Neural progenitor cell (in vitro differentiated cells): ENCODE data around the gene PLEKHH2. TPM values are rescaled to one million over a fixed set of nuclear protein-coding genes. Genes with fewer than 3 reads are reported as not detected.

Experiments
- DNase-seq: peaks from one replicate; pipeline ENCODE4 v3.0.0-alpha.2; 2016; ENCODE audit warnings: low spot score
- H2AFZ ChIP-seq: fragments of 200-600 bp; sonication (generic); replicated peaks from 2 replicates; pipeline ENCODE4 v1.6.1; 2016; ENCODE audit warnings: antibody characterized with exemption
- H3F3A ChIP-seq: fragments of 200-600 bp; sonication (generic); 2 replicates; pipeline ENCODE4 v1.6.1; 2016; ENCODE audit warnings: antibody characterized with exemption, low read depth
- H3K27ac ChIP-seq: fragments of 200-600 bp; sonication (generic); 2 replicates; pipeline ENCODE4 v1.5.1; 2016; ENCODE audit warnings: mild to moderate bottlenecking
- H3K27me3 ChIP-seq: fragments of 200-600 bp; sonication (generic); 2 replicates; pipeline ENCODE4 v1.6.1; 2016; ENCODE audit warnings: mild to moderate bottlenecking, moderate library complexity
- H3K36me3 ChIP-seq: fragments of 200-600 bp; sonication (generic); 2 replicates; pipeline ENCODE4 v1.5.1; 2016
- H3K4me1 ChIP-seq: fragments of 200-600 bp; sonication (generic); 2 replicates; pipeline ENCODE4 v1.6.1; 2016; ENCODE audit warnings: mixed run types
- H3K4me2 ChIP-seq: fragments of 200-600 bp; sonication (generic); 2 replicates; pipeline ENCODE4 v1.6.1; 2016
- H3K4me3 ChIP-seq: fragments of 200-600 bp; sonication (generic); 2 replicates; pipeline ENCODE4 v1.5.1; 2016
- H3K79me2 ChIP-seq: fragments of 200-600 bp; sonication (generic); 2 replicates; pipeline ENCODE4 v1.6.1; 2016; ENCODE audit warnings: low read depth
- H3K9ac ChIP-seq: fragments of 200-600 bp; sonication (generic); 2 replicates; pipeline ENCODE4 v1.6.1; 2016
- H3K9me3 ChIP-seq: fragments of 200-600 bp; sonication (generic); 2 replicates; pipeline ENCODE4 v1.5.1; 2016; ENCODE audit warnings: low read depth
- H4K20me1 ChIP-seq: fragments of 200-600 bp; sonication (generic); 2 replicates; pipeline ENCODE4 v1.6.1; 2016; ENCODE audit warnings: low read depth
- H3K27ac Mint-ChIP-seq: 3 replicates; pipeline ENCODE4 v1.8.0; 2021; ENCODE audit warnings: mixed read lengths
- H3K27me3 Mint-ChIP-seq: 2 replicates; pipeline ENCODE4 v1.8.0; 2022; ENCODE audit warnings: low read depth, mild to moderate bottlenecking, inconsistent platforms, moderate library complexity, mixed read lengths; ENCODE audit not compliant: insufficient read depth
- H3K36me3 Mint-ChIP-seq: 3 replicates; pipeline ENCODE4 v1.8.0; 2021; ENCODE audit warnings: mixed read lengths
- H3K4me1 Mint-ChIP-seq: 3 replicates; pipeline ENCODE4 v1.8.0; 2021; ENCODE audit warnings: mixed read lengths
- H3K4me3 Mint-ChIP-seq: 3 replicates; pipeline ENCODE4 v1.8.0; 2021; ENCODE audit warnings: mild to moderate bottlenecking, moderate library complexity, mixed read lengths
- H3K9me3 Mint-ChIP-seq: 3 replicates; pipeline ENCODE4 v1.8.0; 2020; ENCODE audit warnings: mixed read lengths
- CTCF ChIP-seq: fragments of 200-600 bp; sonication (generic); IDR thresholded peaks from 2 replicates; pipeline ENCODE4 v1.5.1; 2017; ENCODE audit warnings: antibody characterized with exemption, mild to moderate bottlenecking
- EZH2 ChIP-seq: fragments of 200-600 bp; sonication (generic); IDR thresholded peaks from 2 replicates; pipeline ENCODE4 v1.6.1; 2017; ENCODE audit warnings: antibody characterized with exemption, mild to moderate bottlenecking, moderate library complexity
- EZH2phosphoT487 ChIP-seq: fragments of 200-600 bp; sonication (generic); IDR thresholded peaks from 2 replicates; pipeline ENCODE4 v1.6.1; 2017; ENCODE audit warnings: antibody characterized with exemption
- total RNA-seq: library from RNA; depleted of rRNA; stranded (reverse); fragments of >200 nt; gene quantifications from 2 replicates; pipeline ENCODE4 v1.2.3, GENCODE V29; 2015; ENCODE audit warnings: low replicate concordance

PLEKHH2 gene
- total RNA-seq, 1 donor from 2014 or later: 11.2 TPM

- H3K36me3 ChIP-seq: no peaks in the 10 kb centered on the region
- no peaks in the 10 kb centered on the region for H3K4me1 Mint-ChIP-seq
- no peaks in the 10 kb centered on the region for H3F3A ChIP-seq
- DNase-seq: no peak
- H3K9me3 ChIP-seq: no peaks in the 10 kb centered on the region
- no peaks in the 10 kb centered on the region for H3K27me3 Mint-ChIP-seq
- H3K27ac ChIP-seq: no peak overlapping the region
- no peak overlapping the region for H3K9ac ChIP-seq
- H3K27me3 ChIP-seq: no peaks in the 10 kb centered on the region
- no peak overlapping the region for H3K4me3 Mint-ChIP-seq
- H4K20me1 ChIP-seq: no peaks in the 10 kb centered on the region
- H3K79me2 ChIP-seq: no peaks in the 10 kb centered on the region
- H3K4me3 ChIP-seq: no peak overlapping the region
- no peak overlapping the region for H3K4me2 ChIP-seq
- H3K4me1 ChIP-seq: no peaks in the 10 kb centered on the region
- H3K9me3 Mint-ChIP-seq: peaks cover 2% of the 10 kb centered on the region
- TF ChIP-seq EZH2phosphoT487 (no peak), CTCF (no peak), EZH2 (no peak)
- no peak overlapping the region for H3K27ac Mint-ChIP-seq
- H2AFZ ChIP-seq: no peak overlapping the region
- no peaks in the 10 kb centered on the region for H3K36me3 Mint-ChIP-seq
Observed at GRCh38 chr2:43731211-43731610, 94.2 kb downstream of the PLEKHH2 start.

- H3K27ac ChIP-seq: no peak overlapping the region
- Mint-ChIP-seq H3K4me3 (no peak overlapping the region), H3K4me1 (no peaks in the 10 kb centered on the region), H3K9me3 (no peaks in the 10 kb centered on the region), H3K27ac (no peak overlapping the region), H3K27me3 (no peaks in the 10 kb centered on the region), H3K36me3 (no peaks in the 10 kb centered on the region)
- TF ChIP-seq EZH2: no peak
- no peak for TF ChIP-seq EZH2phosphoT487
- no peak for TF ChIP-seq CTCF
- no peak overlapping the region for H3K9ac ChIP-seq
- no peaks in the 10 kb centered on the region for H3K27me3 ChIP-seq
- no peaks in the 10 kb centered on the region for H3K9me3 ChIP-seq
- no peak overlapping the region for H3K4me2 ChIP-seq
- H3K36me3 ChIP-seq: no peaks in the 10 kb centered on the region
- no peaks in the 10 kb centered on the region for H3K4me1 ChIP-seq
- H2AFZ ChIP-seq: no peak overlapping the region
- H3K79me2 ChIP-seq: no peaks in the 10 kb centered on the region
- no peak for DNase-seq
- no peak overlapping the region for H3K4me3 ChIP-seq
- H4K20me1 ChIP-seq: no peaks in the 10 kb centered on the region
- no peaks in the 10 kb centered on the region for H3F3A ChIP-seq
Observed at GRCh38 chr2:43736637-43737036, 99.6 kb downstream of the PLEKHH2 start.

GRCh38 chr2:43737097-43737854, 100.2 kb downstream of the PLEKHH2 start:
- no peaks in the 10 kb centered on the region for H3K79me2 ChIP-seq
- no peak overlapping the region for H3K27ac ChIP-seq
- no peak overlapping the region for H3K4me3 ChIP-seq
- no peaks in the 10 kb centered on the region for H3F3A ChIP-seq
- no peaks in the 10 kb centered on the region for H3K36me3 ChIP-seq
- TF ChIP-seq EZH2phosphoT487: no peak
- no peak for TF ChIP-seq EZH2
- TF ChIP-seq CTCF: no peak
- H3K4me1 ChIP-seq: no peaks in the 10 kb centered on the region
- Mint-ChIP-seq H3K9me3 (no peaks in the 10 kb centered on the region), H3K36me3 (no peaks in the 10 kb centered on the region), H3K27ac (no peak overlapping the region), H3K4me1 (no peaks in the 10 kb centered on the region), H3K4me3 (no peak overlapping the region), H3K27me3 (no peaks in the 10 kb centered on the region)
- H4K20me1 ChIP-seq: no peaks in the 10 kb centered on the region
- H2AFZ ChIP-seq: no peak overlapping the region
- H3K9me3 ChIP-seq: no peaks in the 10 kb centered on the region
- no peak overlapping the region for H3K9ac ChIP-seq
- no peak overlapping the region for H3K4me2 ChIP-seq
- no peaks in the 10 kb centered on the region for H3K27me3 ChIP-seq
- DNase-seq: no peak
